ELR (cell line): Measurements from ENCODE around the gene SENP8.
A peak's percentile ranks its signal among the peaks of the same experiment; 100 is the strongest.

Experiments used
- DNase-seq: peaks from one replicate; pipeline ENCODE4 v3.0.0-alpha.2; 2015; ENCODE audit warnings: low read depth

The SENP8 gene

DNA sequence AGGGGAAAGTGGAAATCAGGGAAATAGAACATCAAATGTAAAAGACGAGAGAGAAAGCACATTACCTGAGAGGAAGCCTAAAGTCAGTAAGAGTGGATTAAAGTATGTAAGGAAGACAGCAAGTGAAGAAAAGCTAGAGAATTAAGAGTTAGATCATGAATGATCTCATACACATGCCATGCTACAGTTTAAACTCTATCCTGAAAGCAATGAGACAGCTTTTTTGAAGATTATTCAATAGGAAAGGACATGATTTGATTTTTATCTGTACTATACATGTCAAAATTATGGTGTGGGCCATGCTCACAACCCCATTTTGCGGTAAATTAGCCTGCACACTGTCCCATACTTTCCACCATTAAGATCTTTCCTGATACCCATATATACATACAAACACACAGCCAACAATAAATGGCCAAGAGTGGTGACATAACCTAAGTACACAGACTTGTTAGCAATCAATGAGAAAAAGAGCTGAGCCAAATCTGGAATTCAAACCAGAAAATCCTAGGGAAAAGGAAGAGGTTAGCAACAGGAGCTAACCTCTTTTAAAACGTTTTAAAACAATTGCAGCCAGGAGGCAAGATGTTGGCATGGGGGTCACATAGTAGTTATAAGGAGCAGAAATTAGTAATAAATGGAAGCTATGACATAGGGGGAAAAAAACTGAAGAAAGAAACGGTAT is 4.7 kb upstream of the SENP8 start:
- DNase-seq, result peak; percentile 13

DNA sequence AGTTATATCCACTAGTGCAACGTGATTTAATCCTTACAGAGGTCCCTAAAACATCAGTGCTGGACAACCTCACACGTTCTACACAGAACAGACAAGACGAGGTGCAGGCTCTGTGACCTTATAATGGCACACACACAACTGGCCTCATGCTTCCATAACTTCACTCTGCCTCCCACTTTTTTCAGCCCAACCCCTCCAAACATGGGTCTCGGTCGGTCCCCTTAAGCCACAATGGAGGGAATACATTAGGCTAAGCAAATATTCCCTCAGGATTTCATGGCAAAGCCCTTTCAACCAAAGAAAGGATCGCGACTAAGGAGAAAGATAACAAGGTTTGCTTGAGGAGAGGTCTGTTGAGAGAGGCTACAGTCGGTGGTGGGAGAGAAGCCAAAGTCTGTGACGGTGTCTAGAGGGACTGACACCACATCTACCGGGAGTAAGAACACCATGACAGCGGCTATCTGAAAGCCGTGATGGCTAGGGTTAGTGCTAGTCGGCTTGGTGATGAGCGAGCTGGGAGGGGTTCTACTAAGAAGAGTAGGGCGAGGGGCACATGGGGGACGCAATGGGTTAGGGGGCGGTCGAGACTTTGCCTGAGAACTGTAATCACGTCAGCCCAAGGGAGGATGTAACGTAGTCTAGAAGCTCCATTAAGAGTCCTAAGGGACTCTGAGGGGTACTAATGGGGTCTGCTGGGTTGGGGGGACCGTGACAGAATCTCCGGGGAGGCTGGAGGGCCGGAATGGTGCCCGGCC is 1.3 kb upstream of the SENP8 start:
- peak; percentile 39 for DNase-seq

DNA sequence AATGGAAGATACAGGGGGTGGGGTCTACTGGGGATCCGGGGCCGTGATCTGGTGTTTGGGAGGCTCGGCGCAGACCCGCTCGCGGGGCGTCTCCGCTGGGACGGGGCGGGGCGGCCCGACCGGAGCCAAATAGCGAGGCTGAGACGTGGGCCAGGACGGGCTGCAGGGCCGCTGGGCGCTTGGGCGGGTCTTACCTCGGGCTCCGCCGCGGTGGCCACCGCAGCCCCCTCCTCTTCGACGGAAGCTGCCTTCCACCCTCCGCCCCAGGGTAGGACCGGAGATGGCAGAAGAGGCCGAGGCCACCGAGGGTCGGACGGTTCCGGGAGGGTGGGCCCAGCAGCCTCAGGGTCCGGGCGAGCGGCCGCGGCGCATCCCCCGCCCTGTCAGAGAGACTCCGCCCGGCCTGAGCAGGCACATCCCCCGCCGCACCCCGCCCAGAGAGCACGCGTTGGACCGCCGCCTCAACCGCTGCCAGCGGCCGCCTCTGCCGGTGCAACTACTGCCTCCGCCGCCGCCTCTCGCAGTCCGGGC is 652 bp upstream of the SENP8 start:
- DNase-seq, result peak; percentile 87

DNA sequence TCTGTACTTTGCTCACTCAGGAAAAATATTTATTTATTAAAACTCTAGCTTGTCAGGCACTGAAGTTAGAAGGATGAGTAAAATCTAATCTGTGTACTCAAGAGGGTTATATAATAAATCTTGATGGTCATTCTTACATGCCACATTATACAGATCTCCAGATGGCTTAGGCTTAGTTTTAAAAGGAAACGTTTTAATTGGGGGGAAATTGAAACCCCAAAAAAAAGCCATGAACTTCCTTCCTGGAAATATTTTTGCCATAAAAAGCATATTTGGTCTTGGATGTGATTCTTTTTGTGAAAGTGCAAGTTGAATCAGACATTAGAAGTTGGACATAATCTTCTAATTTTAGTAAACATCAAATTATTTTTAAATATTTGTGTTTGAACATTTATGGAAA is 6.0 kb downstream of the SENP8 start:
- no peak for DNase-seq

DNA sequence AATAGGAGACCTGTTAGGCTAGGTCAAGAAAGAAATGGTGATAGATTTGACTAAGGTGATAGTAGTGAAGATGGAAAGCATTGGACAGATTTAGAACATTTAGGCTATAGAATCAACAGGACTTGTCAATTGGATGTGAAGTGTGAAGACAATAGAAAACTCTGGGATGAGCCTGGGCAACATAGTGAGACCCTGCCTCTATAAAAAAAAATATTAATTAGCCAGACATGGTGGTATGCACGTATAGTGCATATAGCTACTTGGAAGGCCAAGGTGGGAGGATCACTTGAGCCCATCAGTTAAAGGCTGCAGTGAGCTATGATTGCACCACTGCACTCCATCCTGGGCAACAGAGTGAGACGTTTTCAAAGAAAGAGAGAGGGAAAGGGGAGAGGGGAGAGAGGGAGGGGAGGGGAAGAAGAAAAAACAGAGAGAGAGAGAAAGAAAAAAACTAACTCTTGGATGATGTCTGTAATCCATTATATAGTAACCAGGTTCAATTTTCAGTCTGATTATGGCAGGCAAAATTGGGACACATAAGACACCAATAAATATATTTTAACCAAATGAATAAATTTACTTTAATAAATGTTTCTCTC is 9.6 kb downstream of the SENP8 start:
- no peak for DNase-seq

DNA sequence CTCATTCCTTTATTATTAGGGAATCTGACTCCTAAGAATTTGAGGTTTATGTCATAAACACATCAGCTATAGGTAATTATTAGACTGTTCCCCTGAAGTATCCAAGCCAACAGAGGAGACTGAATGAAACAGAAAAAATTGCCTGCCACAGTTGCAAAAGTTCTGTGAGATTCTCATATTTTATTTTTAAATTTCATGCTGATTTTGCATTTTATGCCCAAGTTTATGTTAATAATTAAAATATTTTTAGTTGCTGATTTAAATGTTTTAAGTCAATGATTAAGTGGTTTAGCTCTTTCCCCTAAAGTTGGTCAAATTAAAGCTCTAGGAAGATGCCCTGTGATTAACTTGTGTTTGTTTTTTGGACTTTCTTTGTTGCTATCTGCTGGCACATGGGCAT is 10.2 kb downstream of the SENP8 start:
- DNase-seq, result no peak

DNA sequence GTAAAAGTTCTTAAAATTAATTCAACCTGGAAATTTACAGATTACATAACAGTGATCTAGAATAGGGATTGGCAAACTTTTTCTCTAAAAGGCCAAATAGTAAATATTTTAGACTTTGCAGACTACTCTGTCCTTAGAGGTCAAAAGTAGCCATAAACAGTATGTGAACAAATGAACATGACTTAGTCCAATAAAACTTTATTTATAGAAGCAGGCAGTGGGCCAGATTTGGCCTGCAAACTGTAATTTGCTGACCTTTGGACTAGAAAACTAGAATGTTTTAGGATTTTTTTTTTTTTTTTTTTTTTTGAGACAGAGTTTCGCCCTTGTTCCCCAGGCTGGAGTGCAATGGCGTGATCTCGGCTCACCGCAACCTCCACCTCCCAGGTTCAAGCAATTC is 12.1 kb downstream of the SENP8 start:
- no peak for DNase-seq

DNA sequence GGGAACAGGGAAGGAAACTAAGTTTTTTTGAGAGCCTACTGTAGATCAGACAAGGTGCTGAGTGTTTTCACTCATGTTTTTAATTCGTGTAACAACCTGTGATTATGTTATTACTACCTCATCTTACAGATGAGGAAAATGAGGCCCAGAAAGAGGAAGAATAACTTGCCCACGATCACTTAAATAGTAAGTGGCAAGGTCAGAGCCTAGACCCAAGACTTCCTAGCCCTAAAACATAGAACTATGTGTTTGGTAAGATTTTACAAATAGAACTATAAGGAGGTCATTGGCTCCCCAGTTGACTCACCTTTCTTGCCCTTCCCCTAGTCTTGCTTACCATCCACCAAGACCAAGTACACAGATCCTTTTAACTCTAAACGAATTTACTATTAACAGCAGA is 13.7 kb downstream of the SENP8 start:
- DNase-seq, result no peak

DNA sequence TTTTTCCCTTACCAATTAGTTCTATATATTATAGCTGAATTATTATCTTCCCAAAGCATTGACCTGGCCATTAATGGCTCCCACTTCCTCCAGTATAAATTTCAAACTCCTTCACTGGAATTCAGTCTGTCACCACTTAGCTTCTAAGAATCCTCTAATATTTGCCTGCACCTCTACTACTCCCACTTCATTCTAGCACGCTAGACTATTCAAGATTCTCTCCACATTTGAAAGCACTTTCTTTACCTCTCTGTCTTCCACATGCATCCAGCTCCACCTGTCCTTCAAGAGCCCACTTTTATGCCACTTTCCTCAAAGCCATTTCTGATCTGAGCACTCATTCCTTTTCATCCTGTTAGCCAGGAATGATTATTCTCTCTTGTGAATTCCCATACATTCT is 15.0 kb downstream of the SENP8 start:
- no peak for DNase-seq

DNA sequence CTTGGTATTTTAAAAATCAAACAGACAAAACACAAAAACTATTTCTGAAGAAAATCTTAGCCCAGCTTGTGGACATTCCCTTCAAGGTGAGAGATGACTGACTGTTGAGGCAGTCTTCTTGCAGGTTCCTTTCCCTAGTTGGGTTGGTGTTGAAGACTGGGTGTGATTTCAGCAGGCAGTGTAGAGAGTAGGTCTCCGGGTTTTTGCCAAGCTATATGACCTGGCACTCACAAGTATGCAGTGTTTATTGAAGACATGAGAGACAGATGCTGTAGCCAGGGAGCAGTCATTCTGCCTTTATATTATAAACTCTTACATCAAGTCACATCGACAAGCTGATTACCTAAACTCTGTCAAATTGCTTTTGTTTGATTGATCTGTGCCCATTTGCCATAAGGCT is 17.5 kb downstream of the SENP8 start:
- DNase-seq, result no peak

DNA sequence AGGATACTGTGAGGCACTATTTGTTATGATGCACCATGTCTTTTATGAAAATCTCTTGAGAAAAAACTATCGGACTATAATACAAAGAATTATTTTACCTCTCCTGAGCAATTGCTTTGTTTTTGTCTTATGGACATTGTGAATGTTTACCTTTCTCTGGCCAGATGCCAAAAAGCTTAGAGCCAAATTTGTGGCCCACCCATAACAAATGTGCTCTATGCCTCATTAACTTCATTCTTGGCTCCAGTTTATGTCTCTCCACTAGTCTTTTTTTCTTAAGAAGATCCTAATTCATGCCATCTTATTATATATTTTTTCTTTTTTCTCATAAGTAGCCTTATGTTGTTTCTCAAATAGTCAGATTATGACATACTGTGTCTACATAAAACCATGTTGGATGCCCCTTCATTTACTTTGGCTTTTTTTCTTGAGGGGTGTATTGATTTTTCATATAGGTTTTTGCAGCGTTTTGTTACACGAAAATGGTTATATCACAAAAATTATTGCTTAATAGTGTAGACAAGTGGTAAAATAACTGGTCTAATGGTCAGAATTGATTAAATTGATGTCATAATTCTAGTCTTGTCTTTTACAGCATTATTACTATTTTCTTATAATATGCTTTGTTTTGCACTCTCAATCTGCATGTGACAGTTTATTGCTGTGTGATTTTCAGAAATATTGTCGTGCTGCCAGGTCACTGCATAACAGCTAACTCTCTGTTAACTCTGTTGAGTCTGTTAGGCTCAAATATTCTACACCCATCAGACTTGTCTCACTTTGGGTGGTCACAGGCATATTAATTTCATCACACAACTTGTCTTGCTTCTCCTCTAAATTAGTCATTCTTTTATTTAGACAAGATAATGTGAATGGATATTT is 18.2 kb downstream of the SENP8 start:
- no peak for DNase-seq

DNA sequence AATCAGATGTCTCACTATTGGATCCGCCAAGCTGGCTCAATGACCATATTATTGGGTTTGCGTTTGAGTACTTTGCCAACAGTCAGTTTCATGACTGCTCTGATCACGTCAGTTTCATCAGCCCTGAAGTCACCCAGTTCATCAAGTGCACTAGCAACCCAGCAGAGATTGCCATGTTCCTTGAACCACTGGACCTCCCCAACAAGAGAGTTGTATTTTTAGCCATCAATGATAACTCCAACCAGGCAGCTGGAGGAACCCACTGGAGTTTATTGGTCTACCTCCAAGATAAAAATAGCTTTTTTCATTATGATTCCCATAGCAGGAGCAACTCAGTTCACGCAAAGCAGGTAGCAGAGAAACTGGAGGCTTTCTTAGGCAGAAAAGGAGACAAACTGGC is 21.5 kb downstream of the SENP8 start:
- no peak for DNase-seq

DNA sequence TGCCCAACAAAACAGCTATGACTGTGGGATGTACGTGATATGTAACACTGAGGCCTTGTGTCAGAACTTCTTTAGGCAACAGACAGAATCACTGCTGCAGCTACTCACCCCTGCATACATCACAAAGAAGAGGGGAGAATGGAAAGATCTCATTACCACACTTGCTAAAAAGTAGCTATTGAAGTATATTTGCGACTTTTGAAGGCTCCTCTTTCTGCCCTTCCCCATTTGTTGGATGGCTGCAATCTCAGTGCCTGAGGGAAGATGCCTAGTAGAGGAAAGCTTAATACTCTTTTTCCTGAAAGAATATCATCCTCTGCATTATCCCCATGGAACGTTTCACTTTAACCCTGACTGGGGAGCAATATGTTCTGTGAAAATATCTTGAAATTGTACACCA is 21.9 kb downstream of the SENP8 start:
- no peak for DNase-seq

DNA sequence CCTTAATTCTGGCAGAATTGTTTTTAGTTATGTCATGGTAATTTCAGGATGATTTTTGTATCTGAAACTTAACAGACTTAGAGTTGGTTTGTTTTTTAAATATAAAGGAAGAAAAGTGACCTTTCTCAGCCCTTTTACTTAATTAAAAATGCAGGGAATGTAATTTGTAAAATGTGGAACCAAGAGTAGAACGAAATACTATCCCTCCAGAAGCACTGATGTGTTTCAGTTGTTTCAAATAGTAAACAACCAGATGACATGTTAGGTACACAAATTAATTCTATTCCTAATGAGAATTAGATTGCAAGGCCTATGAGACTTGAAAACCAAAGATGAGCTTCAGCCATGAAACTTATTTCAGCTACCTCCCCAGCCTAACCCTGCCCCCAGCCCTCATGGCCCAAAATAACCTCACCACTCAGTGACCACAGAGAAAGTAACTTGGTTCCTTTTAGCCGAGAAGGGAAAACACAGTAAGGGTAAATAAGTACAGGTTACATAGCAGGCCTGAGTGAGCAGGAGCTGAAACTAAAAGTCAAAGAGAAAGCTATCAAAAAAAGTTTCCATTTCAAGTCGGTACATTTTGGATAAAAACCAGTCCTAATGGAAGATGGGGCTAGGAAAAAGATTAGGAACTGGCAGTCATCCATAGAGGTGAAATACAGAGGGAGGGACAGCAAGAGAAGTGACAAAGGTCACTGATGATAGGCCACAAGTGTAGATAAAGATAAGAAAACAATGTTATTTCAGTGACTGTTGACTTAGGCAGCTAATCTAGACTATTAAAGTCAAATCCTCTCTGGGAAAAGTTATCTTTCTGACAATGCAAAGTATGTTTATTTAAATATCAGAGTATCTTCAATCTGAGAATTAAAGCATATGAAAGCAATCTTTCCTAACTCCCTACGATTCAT is 23.2 kb downstream of the SENP8 start:
- DNase-seq, result no peak

DNA sequence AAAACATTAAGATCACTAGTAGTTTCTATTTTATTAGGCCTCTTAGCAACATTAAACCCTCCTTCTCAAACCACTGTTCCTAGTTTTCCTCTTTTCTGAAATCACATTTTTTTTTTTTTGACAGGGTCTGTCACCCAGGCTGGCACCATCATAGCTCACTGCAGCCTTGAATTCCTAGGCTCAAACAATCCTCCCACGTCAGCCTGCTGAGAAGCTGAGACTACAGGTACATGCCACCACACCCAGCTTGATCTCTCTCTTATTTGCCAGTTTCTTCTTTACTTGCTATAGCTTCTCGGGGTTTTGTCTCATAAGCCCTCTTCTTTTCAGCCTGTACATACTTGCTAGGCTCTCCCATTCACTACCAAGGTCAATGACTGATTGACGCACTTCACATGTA is 28.0 kb downstream of the SENP8 start:
- DNase-seq, result no peak

DNA sequence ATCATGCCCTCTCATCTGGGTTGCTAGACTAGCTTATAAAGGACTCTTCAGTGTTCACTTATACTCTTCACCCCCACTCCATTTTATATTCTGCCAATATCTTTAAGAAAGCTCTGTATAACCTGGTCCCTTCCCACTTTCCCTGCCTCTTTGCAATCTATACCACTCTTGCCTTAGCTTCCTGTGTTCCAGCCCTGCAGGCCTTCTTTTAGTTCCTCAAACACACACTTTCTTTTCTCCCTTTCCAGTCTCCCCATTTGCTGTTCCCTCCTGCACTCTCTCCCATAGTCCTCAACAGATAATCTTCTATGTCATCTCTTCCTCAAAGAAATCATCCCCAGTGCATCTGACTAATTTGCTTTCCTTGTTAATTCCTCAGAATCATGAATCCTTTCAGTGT is 28.7 kb downstream of the SENP8 start:
- no peak for DNase-seq

DNA sequence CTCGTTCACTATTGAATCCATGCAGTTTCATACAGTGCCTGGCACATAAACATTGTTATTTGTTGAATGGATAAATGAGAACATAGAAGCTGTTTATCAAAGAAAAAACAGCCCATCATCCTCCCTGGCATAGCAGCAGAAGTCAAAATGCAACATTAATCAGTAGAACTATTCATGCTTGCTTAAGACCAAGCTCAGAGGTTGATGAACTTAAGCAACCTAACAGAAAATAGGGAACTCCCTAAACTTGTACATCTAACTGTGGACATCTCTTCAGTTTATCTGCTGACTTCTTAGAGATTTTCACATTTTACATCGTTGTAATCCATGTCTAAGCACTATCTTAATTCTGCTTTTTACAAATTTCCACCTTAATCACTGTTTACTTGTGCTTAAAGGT is 29.2 kb downstream of the SENP8 start:
- DNase-seq, result no peak

DNA sequence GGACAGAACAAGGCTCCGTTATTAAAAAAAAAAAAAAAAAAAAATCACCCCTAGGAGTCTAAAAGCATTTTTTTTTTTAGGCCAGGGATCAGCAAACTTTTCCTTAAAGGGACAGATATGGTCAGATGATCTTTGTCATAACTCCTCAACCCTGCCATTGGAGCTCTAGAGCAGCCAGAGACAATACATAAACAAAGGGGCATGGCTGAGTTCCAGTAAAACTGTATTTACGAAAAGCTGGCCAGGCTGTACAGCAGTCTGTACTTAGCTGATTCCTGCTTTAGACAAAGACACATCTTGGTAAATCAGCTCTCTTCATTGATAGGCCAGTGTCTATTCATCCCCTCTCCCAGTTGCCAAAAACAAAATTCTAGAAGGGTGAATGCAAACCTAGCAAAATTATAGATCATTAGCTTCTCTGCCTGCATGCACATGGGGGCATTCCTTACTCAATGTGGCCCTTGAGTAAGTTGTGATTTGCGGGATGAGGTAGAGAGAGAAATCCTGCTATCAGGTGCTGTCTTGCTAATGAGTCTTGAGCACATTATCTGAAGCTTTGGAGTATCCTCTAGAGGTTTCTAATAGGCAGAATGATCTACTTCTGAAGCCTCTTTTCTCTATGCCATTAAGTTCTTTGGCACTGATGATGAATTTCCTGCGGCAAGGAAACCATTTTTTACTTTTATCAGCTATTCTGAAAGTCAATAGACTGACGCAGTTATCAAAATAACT is 35.2 kb downstream of the SENP8 start:
- no peak for DNase-seq

DNA sequence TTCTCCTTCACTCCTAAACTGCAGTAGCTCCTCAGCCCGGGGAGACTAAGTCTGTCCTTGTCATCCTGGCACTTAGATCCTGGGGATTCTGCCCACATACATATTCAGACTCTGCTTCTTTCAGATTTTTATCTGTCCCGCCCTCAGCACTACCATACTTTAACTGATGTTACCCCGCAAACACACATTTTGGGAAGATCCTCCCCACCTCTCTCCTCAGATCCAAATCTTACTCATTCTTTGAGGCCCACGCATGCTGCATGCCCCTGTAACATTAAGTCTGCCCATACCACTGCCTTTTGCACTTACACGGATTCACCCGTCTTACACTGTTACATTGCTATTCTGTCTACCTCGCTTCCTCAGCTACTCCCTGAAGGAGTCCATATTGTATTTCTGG is 36.1 kb downstream of the SENP8 start:
- no peak for DNase-seq

DNA sequence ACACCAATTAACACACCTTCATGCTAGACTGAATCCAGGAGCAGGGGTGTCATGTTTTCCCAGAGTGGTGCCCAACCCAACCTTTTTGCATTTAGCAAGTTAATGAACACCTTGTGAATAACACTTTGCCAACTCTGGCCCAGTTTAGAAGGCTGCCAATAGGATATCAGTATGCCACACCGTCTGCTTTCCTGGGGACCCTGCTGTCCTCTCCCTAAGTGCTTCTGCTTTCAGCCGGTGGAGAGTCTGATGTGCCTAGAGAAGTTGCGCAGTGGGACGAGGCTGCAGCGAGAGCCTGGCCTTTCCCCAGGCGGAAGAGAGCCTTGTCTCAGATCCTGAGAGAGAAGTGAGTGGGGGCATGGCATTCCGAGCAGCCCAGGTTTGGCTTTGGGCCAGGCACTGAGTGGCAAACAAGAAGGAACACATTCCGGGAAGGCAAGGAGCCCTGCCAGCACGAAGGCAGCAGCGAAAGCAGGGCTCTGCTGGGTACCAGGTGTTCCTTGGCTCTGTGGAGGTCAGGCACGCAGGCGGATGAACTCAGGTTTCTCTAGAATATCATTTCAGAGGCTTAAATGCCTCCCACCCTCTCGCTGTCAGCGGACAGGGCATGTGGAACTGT is 36.9 kb downstream of the SENP8 start:
- DNase-seq, result peak; percentile 29
